Gastrocnemius medialis (tissue), 4 donors: Measurements from ENCODE around the gene CPA4. TPM values are rescaled to one million over a fixed set of nuclear protein-coding genes. Genes with fewer than 3 reads are reported as not detected.

Experiments
- ATAC-seq, 2 donors: fragments of 150-250 bp; one replicate each; pipeline ENCODE4 v1.9.1; 2016
- DNase-seq, 2 donors: peaks; one replicate each; pipeline ENCODE4 v3.0.0-alpha.2; 2019
- H3K27ac ChIP-seq, 4 donors: fragments of 200-600 bp; sonication (generic); 1 replicate in 1 of 4; 2 replicates in 3 of 4; pipeline ENCODE4 v1.5.1; 2016 to 2018; ENCODE audit warnings: mild to moderate bottlenecking in 2 of 4, moderate library complexity in 1 of 4
- H3K27me3 ChIP-seq, 3 donors: fragments of 200-600 bp; sonication (generic) in 2 of 3; 1 replicate in 1 of 3; 2 replicates in 2 of 3; pipeline versions ENCODE4 v1.5.1 to v1.6.0; 2016 to 2019; ENCODE audit warnings: mild to moderate bottlenecking in 1 of 3, moderate library complexity in 1 of 3
- H3K36me3 ChIP-seq, 2 donors: fragments of 200-600 bp; sonication (generic) in 1 of 2; one replicate each; pipeline ENCODE4 v1.5.1; 2017 to 2018
- H3K4me1 ChIP-seq, 2 donors: fragments of 200-600 bp; sonication (generic) in 1 of 2; one replicate each; pipeline ENCODE4 v1.5.1; 2016 to 2017; ENCODE audit warnings: mild to moderate bottlenecking in 2 of 2
- H3K4me3 ChIP-seq, 4 donors: fragments of 200-600 bp; sonication (generic) in 3 of 4; 1 replicate in 1 of 4; 2 replicates in 3 of 4; pipeline ENCODE4 v1.5.1; 2016 to 2019; ENCODE audit warnings: mild to moderate bottlenecking in 2 of 4
- H3K9me3 ChIP-seq, 3 donors: fragments of 200-600 bp; sonication (generic) in 2 of 3; 1 replicate in 1 of 3; 2 replicates in 2 of 3; pipeline ENCODE4 v1.5.1; 2016 to 2019
- CTCF ChIP-seq, 5 experiments: fragments of 450-650 bp in 3 of 5; fragments of 200-600 bp in 2 of 5; sonication (generic) in 2 of 5; IDR thresholded peaks in 4 of 5; conservative IDR thresholded peaks in 1 of 5; 1 replicate in 4 of 5; 2 replicates in 1 of 5; pipeline ENCODE4 v1.5.1; 2016 to 2019; ENCODE audit warnings: antibody characterized with exemption in 5 of 5, mild to moderate bottlenecking in 3 of 5, moderate library complexity in 3 of 5
- POLR2A ChIP-seq, 2 donors: fragments of 450-650 bp; IDR thresholded peaks; one replicate each; pipeline ENCODE4 v1.6.1; 2017; ENCODE audit warnings: antibody characterized with exemption in 2 of 2, mild to moderate bottlenecking in 2 of 2, moderate library complexity in 2 of 2
- in situ Hi-C, 4 donors: fragments of 200-750 bp; cut with MboI; loops; one replicate each; pipeline versions ENCODE4 v1.15.0 to v1.8.0; 2017; ENCODE audit warnings: low sequenced_read_pairs in 4 of 4
- intact Hi-C: fragments of 100-400 bp; cut with DNase I; formaldehyde crosslinking; loops from one replicate; pipeline ENCODE4 v1.15.1; 2023; ENCODE audit warnings: low total_unique reads
- total RNA-seq, 4 donors: library from RNA; depleted of rRNA; stranded (reverse); fragments of >200 nt; gene quantifications; one replicate each; pipeline versions ENCODE4 v1.1.0 to v1.2.3, GENCODE V29; 2016

The CPA4 gene
- total RNA-seq, 4 donors from 2014 or later = not detected

- intact Hi-C loops = loop anchor here (2.0 to 5.0 kb wide), 3 partner anchors 74 to 209 kb away; partner anchors contain the start of gene CEP41
- DNase-seq (peak in 1 of 2 donors; percentile 29), ATAC-seq (peak; percentile 59 to 62)
- Histone ChIP-seq H3K4me1 (peaks cover 3 to 13% of the 10 kb centered on the region in 2 donors), H3K4me3 (no peak overlapping the region), H3K27me3 (peaks cover 27 to 39% (median 34%) of the 10 kb centered on the region in 3 donors), H3K36me3 (no peaks in the 10 kb centered on the region), H3K9me3 (no peaks in the 10 kb centered on the region), H3K27ac (no peak overlapping the region)
- TF ChIP-seq CTCF (IDR thresholded peaks at IDR 0.05 in 4 of 5, conservative IDR thresholded peaks at IDR 0.05 in 1 of 5) (peak; percentile 21 to 54 (median 37)), POLR2A (IDR thresholded peaks at IDR 0.05) (no peak)
- in situ Hi-C loops = no loop called here
Observed at GRCh38 chr7:130277763-130278643, 15.0 kb upstream of the CPA4 start.

DNA sequence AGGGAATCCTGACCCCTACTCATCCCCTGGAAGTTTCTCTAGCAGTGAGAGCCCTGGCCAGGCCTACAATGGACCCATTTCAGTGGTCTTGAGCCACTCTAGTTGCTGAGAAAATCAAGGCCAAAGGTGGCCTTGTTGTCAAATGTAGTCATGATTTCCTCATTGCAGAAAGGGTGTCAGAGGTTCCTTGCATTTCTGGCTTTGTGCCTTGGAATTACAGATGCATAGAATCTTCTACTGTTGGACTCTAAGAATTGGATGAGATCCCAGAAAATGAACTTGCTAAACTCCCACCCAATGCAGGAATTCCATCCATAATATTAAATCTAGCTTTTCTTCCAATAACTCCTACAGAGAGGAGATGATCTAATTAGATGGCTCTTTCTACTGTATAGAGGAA is 14.1 kb upstream of the CPA4 start:
- ATAC-seq = no peak
- Histone ChIP-seq H3K4me1 (peaks cover 3 to 4% of the 10 kb centered on the region in 2 donors), H3K36me3 (no peaks in the 10 kb centered on the region), H3K27me3 (peaks cover 21 to 33% (median 25%) of the 10 kb centered on the region in 3 donors), H3K4me3 (no peak overlapping the region), H3K27ac (no peak overlapping the region), H3K9me3 (no peaks in the 10 kb centered on the region)
- no peak for TF ChIP-seq POLR2A (IDR thresholded peaks at IDR 0.05)
- no peak for TF ChIP-seq CTCF (IDR thresholded peaks at IDR 0.05 in 4 of 5, conservative IDR thresholded peaks at IDR 0.05 in 1 of 5)
- intact Hi-C loops (loop anchor here (2.0 to 5.0 kb wide), 3 partner anchors 73 to 208 kb away; partner anchors contain the start of gene CEP41), in situ Hi-C loops (no loop called here)
- no peak for DNase-seq

DNA sequence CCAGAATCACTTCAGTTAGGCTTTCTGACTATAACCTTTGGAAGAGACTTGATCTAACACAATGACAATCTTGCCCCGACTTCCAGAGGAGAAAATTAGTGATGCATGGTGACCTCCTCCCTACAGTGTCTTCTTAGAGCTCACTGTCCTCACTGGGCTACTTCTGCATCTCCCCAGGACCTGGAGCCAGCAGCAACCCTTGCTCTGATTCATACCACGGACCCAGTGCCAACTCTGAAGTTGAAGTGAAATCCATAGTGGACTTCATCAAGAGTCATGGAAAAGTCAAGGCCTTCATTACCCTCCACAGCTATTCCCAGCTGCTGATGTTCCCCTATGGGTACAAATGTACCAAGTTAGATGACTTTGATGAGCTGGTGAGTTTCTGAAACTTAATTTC is 13.7 kb upstream of the CPA4 start:
- Histone ChIP-seq H3K36me3 (no peaks in the 10 kb centered on the region), H3K27me3 (peaks cover 17 to 28% (median 25%) of the 10 kb centered on the region in 3 donors), H3K27ac (no peak overlapping the region), H3K4me1 (peaks cover 0 to under 1% of the 10 kb centered on the region in 2 donors), H3K9me3 (no peaks in the 10 kb centered on the region), H3K4me3 (no peak overlapping the region)
- intact Hi-C loops (loop anchor here (2.0 to 5.0 kb wide), 3 partner anchors 73 to 208 kb away; partner anchors contain the start of gene CEP41), in situ Hi-C loops (no loop called here)
- no peak for TF ChIP-seq CTCF (IDR thresholded peaks at IDR 0.05 in 4 of 5, conservative IDR thresholded peaks at IDR 0.05 in 1 of 5)
- TF ChIP-seq POLR2A (IDR thresholded peaks at IDR 0.05) = no peak
- DNase-seq (no peak), ATAC-seq (no peak)

- intact Hi-C loops = loop anchor here (2.0 to 5.0 kb wide), 3 partner anchors 72 to 207 kb away; partner anchors contain the start of gene CEP41
- Histone ChIP-seq H3K4me3 (no peak overlapping the region), H3K27me3 (peaks cover 11 to 24% (median 23%) of the 10 kb centered on the region in 3 donors), H3K27ac (no peak overlapping the region), H3K4me1 (no peaks in the 10 kb centered on the region), H3K36me3 (no peaks in the 10 kb centered on the region), H3K9me3 (no peaks in the 10 kb centered on the region)
- no peak for ATAC-seq
- DNase-seq = no peak
- TF ChIP-seq CTCF (IDR thresholded peaks at IDR 0.05 in 4 of 5, conservative IDR thresholded peaks at IDR 0.05 in 1 of 5) = no peak
- no peak for TF ChIP-seq POLR2A (IDR thresholded peaks at IDR 0.05)
- in situ Hi-C loops = no loop called here
Observed at GRCh38 chr7:130279906-130280305, 13.1 kb upstream of the CPA4 start.
